ENCODE results near the gene MTMR10. TPM values are rescaled to one million over a fixed set of nuclear protein-coding genes. Genes with fewer than 3 reads are reported as not detected.

Gene MTMR10
- total and polyA plus RNA-seq, 2 donors (not counting 3 experiments of a cell fraction or from before 2014, with no cell fraction given), result 48.3 to 88.5 TPM

- Histone ChIP-seq H3K27me3 (ENCODE audit: control insufficient read depth in 2 of 2, insufficient read depth in 2 of 2, low read length in 2 of 2) (no peaks in the 10 kb centered on the region), H3K79me2 (ENCODE audit: control insufficient read depth, insufficient read depth, low read length) (no peaks in the 10 kb centered on the region), H3K4me1 (ENCODE audit: control insufficient read depth, extremely low read depth, insufficient read depth, low read length) (peaks cover under 1% of the 10 kb centered on the region), H3K9me3 (replicated peaks; ENCODE audit: control insufficient read depth, insufficient read depth, low read length) (no peaks in the 10 kb centered on the region), H3K9me1 (replicated peaks; ENCODE audit: control insufficient read depth, extremely low read depth, insufficient read depth, low read length) (no peaks in the 10 kb centered on the region), H2AFZ (ENCODE audit: low read depth, low read length) (no peak overlapping the region), H3K4me2 (ENCODE audit: insufficient read depth, low read length) (no peak overlapping the region), H4K20me1 (replicated peaks; ENCODE audit: control insufficient read depth, extremely low read depth, insufficient read depth, low read length) (no peaks in the 10 kb centered on the region), H3K36me3 (ENCODE audit: control insufficient read depth in 2 of 2, extremely low read depth in 1 of 2, insufficient read depth in 2 of 2, low read length in 2 of 2) (no peaks in the 10 kb centered on the region), H3K27ac (ENCODE audit: insufficient read depth, low read depth, low read length) (no peak overlapping the region), H3K9ac (replicated peaks; ENCODE audit: extremely low read depth, insufficient read depth, low read length) (no peak overlapping the region), H3K4me3 (replicated peaks in 1 of 3; ENCODE audit: insufficient read depth in 1 of 3, low read depth in 1 of 3, low read length in 3 of 3) (no peak overlapping the region)
- no TSS peak for BruUV-seq (replicated peaks)
- FAIRE-seq (no peak), DNase-seq (ENCODE audit: low read depth, low spot score) (no peak)
- ChIA-PET CTCF (interaction anchor here (1.8 to 2.4 kb wide), 2 partner anchors 13 to 112 kb away, joined by 5 to 12 read pairs; no protein-coding TSS in a partner anchor), POLR2A (no interaction called here)
- TF ChIP-seq GATA2 (IDR thresholded peaks at IDR 0.05; ENCODE audit: insufficient read depth, insufficient read length, low read depth, low read length), result no peak
- TF ChIP-seq MYC (IDR thresholded peaks at IDR 0.05; ENCODE audit: low read depth, low read length), result no peak
- TF ChIP-seq CTCF (IDR thresholded peaks at IDR 0.05; ENCODE audit: extremely low read depth in 1 of 2, insufficient read depth in 1 of 2, low read depth in 1 of 2, low read length in 2 of 2), result no peak
- TF ChIP-seq EZH2 (IDR thresholded peaks at IDR 0.05; ENCODE audit: borderline replicate concordance, low read depth, low read length, severe bottlenecking), result no peak
- no peak for TF ChIP-seq POLR2AphosphoS5 (IDR thresholded peaks at IDR 0.05; ENCODE audit: insufficient read depth, low read depth, low read length)
- TF ChIP-seq, protein P1, sequence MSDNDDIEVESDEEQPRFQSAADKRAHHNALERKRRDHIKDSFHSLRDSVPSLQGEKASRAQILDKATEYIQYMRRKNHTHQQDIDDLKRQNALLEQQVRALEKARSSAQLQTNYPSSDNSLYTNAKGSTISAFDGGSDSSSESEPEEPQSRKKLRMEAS (IDR thresholded peaks at IDR 0.05; ENCODE audit: insufficient read depth, insufficient read length), result no peak
- TF ChIP-seq POLR2A (IDR thresholded peaks at IDR 0.05; ENCODE audit: low read depth, low read length), result no peak
- no peak for TF ChIP-seq JUN (IDR thresholded peaks at IDR 0.05; ENCODE audit: borderline replicate concordance, insufficient read depth, insufficient read length, low read depth)
- no peak for TF ChIP-seq FOS (IDR thresholded peaks at IDR 0.05; ENCODE audit: borderline replicate concordance, insufficient read depth, low read length)
- dilution Hi-C loops (cut with MboI; ENCODE audit: extremely low pct_ligation_motif_present, low sequenced_read_pairs) (no loop called here), intact Hi-C loops (cut with micrococcal nuclease) (no loop called here)
Observed at GRCh38 chr15:31017311-31017710, 25.9 kb upstream of the MTMR10 start.
